Activated naive CD8-positive, alpha-beta T cell treated with anti-CD3 and anti-CD28 coated beads, Interleukin-2, amount 50 U/mL, for 16 hours (primary cell): ENCODE data around the gene KCNMA1.

Experiments used
- DNase-seq: peaks from one replicate; pipeline ENCODE4 v3.0.0-alpha.2; 2020; ENCODE audit warnings: low read depth, low spot score

Gene KCNMA1

DNA sequence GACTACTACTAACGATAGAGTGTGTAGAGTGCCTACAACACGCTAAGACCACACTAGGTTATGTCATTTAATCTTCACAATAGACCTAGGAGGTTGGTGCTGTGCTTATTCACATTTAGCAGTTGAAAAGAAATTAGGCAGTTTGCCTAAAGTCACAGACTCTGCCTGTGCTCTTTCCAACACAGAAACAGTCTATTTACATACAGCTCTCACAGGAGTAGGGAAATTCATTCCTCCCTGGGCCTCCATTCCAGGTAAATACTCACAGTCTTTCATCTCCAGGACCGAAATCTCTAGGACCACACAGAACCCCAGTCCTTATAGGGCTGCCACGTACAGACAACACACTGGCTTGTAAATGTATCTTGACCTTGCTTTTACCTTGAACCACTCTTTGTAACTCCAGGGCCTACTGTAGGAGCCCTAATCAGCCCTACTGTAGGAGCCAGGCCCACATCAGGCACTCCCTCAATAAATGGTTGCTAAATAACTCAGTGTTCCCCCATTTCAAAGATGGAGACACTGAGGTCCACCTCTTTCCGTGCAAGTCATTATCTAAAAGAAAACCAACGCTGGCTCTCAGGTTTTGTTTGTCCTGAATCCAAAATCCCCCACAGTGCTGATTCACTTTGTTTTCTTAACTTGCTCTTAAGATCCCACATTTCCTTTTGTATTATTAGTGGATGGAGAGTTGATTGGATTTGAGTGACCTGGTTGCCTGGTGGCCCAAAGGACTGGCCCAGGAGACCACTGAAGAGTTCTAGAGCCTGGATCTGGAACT, 146.9 kb downstream of the KCNMA1 start:
- DNase-seq: no peak

DNA sequence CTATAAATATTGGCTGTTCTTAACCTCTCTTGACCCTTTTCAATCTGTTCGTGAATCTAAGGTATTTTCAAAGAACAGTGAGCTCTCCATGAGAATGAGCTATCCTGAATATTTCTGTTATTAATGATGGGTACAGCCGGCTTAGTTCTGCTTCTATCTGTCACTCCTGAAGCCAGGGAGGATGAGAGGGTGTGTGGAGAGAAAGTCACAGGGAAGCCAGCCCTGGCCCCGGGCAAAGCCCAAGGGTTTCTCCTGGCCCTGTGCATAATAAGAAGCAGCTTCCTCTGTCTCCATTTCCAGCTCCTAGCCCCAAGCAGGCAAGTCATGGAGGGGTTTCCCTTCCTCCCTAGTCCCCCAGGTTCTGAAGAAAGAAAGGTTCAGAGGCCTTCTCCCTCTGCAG, 151.1 kb downstream of the KCNMA1 start:
- no peak for DNase-seq

DNA sequence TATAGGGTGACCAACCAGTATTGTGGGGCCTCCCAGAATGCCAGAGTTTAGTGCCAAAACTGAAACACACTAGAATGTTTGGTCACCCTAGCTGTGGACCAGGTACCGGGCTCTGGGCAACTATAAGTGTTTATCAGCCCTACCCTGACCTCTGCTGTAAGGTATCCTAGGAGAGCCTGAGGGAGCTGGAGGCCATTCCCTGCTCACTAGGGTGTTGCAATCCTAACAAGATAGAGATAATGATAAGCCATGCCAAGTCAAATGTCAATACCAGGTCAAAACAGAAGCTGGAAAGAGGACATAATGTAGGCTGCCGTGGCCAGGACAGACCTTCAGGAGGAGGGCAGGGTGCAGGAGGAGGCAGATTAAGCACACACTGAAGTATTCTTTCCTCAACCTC, 151.8 kb downstream of the KCNMA1 start:
- no peak for DNase-seq

DNA sequence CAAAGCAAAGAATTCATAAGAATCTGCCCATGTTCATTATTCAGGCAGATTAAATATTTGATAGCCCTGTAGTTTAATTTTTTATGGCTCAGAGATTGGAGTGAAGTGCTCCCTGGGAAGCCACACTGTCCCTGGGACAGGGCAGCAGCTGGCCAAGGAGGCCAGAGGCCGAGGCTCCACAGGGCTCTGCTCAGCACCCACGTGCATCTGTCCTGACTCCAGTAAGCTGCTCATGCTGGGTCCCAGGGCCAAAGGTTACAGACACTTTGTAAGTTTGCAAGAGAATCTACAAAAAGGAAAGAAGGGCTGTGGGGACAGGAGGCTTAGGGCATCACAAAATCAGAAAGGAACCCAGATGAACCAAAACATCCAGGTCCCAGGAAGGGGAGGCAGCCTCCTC, 155.5 kb downstream of the KCNMA1 start:
- DNase-seq: no peak

DNA sequence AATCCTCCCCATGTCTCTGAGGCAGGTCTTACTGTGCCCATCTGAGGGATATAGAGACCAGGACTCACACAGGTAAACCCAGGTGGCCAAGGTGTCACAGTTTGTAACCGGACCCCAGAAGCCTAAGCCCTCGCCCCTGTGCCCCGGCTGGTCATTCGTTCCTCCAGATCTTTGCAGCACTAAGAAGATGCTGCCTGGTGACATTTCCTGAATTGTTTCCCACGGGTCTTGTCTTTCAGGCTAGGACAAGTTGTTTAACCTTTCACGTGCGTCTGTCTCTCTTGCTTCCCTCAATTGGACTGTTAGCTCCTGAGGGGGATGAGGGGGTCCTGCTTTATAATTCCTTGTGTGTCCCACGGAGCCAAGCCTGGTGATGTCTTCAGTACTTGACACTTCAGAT, 158.0 kb downstream of the KCNMA1 start:
- DNase-seq: no peak

DNA sequence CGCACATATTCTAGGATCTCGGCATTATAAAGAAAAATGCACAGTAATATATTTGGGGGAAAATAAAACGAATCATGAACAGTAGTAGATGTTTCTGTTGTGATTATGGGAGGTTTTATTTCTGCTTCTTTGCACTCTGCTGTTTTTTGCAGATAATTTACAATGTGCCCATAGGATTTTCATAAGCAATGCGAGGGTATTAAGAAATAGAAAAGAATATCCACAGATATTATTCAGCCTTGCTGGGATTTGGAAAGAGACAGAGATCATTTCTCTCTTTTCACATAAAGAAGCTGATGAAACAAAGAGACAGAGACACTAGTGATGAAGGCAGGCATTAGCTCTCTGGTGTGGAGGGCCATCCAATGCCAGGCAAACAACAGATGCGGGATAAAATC, 158.6 kb downstream of the KCNMA1 start:
- no peak for DNase-seq

DNA sequence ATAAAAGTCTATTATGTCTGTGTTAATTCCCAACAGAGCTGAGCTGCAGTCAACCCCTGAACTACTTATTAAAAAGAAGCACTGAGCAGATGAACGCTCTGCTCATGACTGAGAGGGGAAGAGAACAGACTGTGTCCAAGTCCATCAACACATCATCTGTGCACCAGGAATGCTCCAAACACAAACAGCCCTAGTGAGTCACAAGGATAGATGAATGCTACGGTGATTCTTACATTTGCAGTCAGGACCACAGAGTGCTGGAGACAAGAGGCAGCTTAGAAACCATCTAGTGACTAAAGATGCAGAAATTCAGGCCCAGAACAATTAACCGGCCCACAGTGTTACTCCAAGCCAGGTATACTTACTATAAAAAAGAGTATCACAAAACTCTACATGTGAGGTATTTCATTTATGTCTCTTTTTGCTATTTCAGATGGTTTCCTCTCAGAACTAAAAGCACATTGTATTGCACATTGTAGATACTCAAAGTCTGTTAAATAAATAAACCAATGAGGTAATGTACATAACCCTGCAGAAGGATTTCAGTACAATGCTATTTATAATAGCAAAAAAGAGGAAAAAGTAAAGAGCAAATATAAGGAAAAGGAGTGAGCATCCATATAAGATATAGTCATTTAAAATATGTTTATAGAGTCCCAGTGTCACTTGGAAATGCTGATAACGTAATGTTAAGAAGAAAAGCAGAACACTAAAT, 159.2 kb downstream of the KCNMA1 start:
- DNase-seq: no peak

DNA sequence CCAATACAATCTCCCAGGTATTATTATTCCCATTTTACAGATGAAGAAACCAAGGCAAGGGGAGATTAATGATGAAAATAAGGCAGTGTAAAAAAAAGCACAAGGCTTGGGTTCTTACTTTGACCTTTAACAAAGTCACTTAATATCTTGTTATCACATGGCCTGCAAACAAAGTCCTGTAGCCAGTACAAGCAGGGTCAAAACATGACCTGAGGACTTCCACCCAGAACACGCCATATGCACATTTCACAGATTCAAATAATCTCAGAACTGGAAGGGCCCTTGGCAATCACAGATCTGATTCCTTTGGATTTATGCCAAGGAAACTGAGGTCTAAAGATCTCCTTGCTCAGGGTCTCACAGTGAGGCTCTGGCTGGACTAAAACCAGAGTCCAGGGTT, 162.1 kb downstream of the KCNMA1 start:
- DNase-seq: no peak

DNA sequence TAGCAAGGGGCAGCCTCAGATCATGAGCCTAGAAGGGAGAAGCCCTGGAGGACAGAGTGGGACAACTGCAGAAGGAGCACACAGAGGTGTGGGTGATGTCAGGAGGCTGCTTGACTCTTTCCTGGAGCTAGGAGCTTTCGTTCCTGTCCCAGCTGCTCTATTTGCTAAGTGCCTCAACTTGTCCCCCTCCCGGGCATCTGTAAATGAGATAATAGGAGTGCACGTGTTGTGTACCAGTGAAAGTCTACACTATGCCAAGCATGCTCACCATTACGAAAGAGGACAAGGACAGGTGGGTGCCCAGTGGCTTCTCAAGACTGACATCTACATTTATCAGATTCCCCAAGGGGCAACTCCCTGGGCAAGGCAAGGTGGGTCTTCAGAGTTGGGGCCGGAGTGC, 162.7 kb downstream of the KCNMA1 start:
- no peak for DNase-seq

DNA sequence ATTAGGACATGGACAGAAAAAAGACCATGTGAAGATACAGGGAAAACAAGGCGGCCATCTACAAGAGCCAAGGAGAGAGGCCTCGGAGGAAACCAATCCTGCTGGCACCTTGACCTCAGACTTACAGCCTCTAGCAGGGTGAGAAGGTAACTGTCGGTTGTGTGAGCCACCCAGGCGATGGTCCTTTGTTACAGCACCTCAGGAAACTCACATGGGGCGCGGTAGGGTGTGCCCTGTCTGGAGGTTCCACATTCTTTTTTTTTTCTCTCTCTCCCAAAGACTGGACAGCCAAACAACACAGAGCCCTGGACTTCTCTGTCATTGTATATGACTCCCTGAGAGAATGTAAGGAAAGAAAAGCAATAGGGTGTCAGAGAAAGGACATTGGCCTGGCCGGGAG, 163.2 kb downstream of the KCNMA1 start:
- no peak for DNase-seq

DNA sequence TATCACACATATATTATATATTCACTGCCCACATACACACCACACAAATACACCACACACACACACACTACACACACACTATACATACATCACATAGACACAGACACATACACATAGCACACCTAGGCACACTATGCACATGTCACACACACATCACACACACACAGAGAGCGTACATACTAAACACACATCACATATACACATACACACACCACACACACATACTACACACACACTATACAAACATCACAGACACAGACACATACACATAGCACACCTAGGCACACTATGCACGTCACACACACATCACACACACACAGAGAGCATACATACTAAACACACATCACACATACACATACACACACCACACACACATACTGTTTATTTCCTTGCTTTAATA, 165.5 kb downstream of the KCNMA1 start:
- no peak for DNase-seq

DNA sequence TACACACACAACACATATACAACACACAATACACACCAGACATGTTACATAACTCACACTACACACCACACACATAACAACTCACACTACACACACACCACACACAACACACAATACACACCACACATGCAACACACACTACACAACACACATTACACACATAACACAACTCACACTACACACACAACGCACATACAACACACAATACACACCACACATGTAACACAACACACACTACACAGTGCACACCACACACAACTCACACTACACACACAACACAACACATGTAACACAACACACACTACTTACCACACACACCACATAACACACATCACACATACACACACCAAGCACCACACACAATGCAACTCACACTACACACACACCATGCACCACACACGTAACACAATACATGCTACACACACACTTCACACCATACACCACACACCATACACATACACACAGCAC, 166.5 kb downstream of the KCNMA1 start:
- DNase-seq: no peak

DNA sequence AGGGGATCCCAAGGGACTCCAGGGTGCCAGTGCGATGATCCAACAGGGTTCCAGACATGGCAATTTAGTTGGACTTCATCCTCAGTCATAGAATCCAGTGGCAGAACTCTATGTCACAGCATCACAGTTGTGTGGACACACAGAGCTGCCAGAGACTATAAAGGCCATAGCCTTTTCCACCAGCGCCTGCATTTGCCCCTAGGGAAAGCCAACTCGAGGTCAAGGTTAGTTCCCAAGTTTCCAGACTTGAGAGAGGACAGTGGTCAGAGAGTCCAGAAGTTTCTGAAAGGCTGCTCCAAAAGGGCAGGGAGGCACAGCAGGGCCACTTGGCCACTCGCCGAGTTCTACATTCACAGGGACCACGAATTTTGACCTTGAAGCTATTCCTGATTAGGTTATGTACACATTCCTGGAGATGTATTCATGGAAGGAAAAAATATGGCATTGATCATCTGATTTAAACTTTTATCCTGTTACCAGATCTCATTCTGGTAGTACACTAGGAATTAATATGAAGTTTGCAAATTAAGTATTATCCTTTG, 170.1 kb downstream of the KCNMA1 start:
- no peak for DNase-seq

DNA sequence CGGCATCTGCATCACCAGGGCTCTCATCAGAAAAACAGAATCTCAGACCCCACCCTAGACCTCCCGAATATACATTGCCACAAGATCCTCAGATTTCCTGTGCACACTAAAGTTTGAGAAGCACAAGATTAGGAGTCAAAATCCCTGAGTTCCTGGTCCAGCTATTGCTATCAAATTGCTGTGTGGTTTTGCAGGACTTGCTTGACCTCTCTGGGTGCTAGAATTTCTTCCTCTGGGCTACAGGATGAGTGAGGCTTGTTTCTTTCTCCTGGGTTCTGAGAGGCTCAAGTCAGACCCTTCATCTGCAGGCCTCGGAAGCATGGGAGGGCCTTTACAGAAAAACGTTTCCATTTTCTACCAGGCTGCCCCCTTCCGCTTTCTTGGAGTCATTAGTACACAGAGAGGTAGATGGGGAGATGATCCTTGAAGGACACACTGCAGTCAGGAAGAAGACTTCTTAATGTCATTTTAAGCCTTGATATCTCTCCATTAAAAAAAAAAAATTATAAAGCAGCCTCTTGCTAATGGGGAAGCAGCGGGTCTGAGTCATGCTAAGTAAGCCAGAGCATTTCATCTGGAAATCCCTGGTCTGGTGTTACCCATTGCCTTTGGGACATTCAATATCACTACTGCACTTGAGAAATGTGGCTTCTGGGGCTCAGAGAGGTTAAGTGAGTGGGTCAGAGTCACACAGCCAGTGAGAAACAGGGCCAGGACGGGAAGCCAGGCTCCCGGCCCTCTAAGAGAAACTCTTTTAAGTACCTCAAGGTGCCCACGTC, 173.5 kb downstream of the KCNMA1 start:
- no peak for DNase-seq

DNA sequence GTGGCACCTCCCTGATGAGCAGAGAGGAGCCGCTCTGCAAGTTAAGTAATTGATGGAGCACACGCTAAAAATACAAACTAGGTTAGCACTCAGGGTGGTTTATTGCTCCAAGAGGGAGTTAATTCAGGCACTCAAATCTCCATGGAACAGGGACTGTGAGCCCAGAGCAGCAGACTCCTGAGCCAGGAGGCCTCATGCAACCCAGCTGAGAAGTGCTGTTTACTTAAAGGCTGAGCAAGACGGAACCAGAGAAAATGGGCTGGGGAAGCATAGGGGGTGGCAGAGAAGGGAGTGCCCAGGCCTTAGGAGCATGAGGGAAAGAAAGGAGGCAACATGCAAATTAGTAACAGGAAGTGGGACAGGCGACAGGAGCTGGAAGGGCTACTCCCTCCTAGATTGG, 174.1 kb downstream of the KCNMA1 start:
- DNase-seq: no peak

DNA sequence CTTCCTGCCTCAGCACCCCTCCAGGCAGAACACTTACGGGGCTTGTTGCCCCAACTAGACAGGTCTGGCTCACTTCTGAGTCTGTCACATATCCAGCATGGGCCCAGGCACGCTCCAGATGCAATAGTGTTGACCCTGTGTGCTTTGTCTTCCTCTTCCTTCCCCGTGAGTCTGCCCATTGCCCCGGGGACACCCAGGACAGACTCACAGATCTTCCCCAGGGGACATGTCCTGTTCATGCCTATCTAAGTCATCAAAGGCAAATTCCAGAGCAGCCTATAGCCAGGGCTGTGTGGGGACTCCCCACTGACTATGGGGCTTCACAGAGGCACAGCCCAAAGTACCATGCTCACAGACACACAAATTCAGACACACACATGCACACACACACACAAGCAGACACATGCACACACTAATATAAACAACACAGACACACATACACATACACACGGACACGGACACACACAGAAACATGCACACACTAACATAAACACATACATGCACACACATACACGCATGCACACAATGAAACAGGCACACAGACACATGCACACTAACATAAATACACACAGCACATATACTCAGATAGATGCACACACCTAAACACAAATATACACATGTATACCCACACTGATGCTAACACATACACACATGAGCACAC, 175.8 kb downstream of the KCNMA1 start:
- DNase-seq: no peak

DNA sequence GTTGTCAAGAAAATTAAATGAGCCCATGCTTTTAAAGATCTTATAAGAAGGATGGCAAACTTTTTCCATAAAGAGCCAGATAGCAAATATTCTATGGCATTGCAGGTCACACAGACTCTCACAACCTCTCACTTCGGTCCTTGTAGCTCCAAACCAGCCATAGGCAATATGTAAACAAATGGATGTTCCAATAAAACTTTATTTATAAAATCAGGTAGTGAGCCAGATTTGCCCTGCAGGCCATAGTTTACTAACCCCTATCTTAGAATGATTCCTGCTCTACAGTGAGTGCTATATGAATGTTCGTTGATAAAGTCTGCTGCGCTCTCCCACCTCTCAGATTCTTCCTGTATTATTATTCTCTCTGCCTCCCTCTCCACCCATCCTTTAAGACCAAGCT, 177.7 kb downstream of the KCNMA1 start:
- no peak for DNase-seq

DNA sequence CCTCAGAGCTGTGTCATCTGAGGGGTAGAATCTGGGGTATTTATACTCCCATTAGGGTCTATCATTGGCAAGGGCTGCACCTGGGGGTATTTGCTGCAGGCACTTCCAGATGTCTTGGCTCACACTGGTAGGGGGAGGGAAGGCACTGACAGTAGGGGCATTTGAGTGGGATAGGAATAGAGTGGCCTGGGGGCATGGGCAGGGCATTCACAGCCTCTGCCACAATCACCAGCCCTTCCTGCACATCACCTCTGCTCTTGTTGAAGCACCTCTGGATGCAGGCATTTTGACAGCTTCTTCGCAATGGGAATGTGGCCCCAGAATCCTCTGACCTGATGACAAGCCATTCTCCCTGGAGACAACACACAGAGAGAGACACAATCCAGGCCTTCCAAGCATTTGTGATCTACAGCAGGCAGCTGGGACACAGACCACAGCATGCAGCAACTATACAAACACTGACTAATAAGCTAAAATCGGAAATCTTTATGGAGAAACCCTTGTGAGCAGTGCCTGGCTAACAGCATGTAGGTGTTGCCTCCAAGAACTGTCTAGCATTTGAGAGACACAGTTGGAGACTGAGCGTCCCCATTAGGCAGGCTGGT, 178.5 kb downstream of the KCNMA1 start:
- no peak for DNase-seq

DNA sequence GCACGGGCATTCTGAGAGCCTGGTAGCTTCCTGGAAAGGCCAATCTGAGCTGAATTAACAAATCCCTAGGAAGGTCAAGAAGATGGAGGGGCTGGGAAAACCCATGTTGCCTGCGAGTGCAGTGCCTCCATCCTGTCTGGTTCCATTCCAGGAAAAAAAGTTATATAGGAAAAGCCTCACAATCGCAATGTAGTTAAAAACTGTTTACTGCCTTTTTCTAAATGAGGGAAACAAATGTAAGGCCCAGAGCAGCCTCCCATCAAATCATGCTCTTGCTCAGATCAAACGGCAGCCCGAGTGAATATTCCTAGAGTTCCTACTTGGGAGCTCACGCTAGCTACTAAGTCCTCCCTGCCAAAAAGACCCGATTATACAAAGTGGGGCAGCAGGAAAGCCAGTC, 179.9 kb downstream of the KCNMA1 start:
- DNase-seq: no peak

DNA sequence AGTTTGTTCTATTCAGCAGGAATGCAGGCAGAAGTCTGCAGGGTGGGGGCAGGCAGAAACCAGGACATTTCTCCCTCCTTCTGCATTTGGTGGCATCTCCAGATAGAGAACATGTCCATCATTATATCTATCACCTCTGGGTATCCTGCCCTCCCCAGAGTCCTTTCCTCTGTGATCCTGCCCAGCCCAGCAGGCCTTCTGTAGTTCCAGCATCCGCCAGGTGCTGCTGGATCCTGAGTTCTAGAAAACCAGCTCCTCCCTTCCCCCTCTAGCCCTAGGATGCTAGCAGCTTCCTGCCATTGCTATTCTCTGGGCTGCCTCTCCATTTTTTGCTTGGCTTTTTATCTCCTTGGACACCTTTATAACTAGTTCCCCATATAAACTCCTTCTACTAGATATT, 180.3 kb downstream of the KCNMA1 start:
- DNase-seq: no peak

DNA sequence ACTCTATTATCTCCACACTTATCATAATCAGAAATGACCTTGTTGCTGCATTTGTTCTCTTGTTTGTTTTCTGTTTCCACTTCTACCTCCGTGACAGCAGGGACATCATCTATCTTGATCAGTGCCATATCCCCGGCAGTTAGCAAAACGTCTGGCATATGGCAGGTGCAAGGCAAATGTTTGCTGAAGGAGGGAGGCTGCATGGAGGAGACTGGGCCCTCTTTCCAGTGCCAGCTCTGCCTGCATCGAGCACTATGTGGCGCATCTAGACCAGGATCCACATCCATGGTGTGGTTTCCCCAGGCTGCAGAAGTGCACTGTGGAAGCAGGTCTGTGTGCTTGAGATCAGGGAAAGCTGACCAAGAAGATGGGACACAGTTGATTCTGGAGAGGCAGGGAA, 181.2 kb downstream of the KCNMA1 start:
- DNase-seq: no peak
